HG02852 (cell line): ENCODE measurements around the gene ZBTB7A.

Experiments
- ATAC-seq: cut with Tn5 transposase; IDR thresholded peaks from one replicate; pipeline ENCODE4 v1.9.1; 2021; ENCODE audit warnings: mild to moderate bottlenecking, moderate library complexity; ENCODE audit not compliant: unreplicated experiment

ZBTB7A gene

DNA sequence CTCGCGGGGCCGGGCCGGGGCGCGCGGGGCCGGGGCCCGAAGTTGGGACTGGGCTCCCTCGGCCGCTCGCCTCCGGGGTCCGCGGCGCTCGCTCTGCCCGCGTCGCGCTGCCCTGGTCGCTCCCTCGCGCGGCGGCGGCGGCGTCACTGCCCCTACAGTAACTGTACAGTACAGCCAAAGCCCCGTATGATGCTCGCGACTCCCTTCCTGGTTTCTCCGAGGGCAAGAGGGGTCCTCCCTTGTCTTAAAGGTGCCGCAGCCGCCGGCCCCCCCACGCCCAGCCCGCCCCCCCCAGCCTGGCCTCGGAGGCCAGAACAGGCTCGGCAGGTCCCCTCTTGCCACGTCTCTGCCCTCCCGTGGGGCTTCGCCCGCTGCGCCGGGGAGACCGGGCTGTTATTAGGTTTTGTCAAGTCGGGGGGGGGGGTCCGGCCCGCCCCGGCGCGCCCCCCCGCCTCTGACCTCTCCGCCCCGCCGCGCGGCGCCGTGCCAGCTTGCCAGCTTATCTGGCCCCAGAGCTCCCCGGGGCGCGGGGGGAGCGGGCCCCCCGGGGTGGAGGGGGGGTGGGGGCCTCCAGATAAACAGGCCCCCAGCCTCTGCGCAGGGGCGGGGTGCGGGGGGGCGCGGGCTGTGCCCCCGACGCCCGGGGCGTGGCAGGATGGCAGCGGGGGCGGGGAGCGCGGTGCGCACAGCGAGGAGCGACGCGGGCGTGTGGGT lies at the start of gene ZBTB7A:
Gene ZBTB7A, minus strand, starts transcription at position 218 of the 714 bp plus-strand sequence. CDS start 11,667 bp downstream, outside the sequence.
- no peak for ATAC-seq

DNA sequence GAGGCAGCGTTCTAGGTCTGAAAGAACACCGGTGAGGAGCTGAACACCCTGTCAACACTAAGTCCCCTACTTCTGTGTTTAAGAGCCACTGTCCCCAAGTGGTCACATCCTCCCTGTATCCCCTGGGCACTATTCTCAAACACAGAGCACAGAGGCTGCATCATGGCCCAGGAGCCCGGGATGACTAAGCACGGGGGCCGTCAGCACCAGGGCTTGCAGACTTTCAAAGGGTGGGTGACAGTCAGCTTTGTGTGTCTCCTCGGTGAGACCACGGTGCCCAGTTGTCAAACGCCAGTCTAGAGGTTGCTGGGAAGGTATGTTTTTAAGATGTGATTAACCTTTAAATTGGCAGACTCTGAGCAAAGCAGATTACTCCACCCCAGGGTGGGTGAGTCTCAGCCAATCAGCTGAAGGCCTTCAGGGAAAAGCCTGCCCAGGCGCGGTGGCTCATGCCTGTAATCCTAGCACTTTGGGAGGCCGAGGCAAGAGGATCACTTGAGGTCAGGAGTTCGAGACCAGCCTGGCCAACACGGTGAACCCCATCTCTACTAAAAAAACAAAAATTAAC lies 49.2 kb upstream of the ZBTB7A start:
- ATAC-seq, result no peak

DNA sequence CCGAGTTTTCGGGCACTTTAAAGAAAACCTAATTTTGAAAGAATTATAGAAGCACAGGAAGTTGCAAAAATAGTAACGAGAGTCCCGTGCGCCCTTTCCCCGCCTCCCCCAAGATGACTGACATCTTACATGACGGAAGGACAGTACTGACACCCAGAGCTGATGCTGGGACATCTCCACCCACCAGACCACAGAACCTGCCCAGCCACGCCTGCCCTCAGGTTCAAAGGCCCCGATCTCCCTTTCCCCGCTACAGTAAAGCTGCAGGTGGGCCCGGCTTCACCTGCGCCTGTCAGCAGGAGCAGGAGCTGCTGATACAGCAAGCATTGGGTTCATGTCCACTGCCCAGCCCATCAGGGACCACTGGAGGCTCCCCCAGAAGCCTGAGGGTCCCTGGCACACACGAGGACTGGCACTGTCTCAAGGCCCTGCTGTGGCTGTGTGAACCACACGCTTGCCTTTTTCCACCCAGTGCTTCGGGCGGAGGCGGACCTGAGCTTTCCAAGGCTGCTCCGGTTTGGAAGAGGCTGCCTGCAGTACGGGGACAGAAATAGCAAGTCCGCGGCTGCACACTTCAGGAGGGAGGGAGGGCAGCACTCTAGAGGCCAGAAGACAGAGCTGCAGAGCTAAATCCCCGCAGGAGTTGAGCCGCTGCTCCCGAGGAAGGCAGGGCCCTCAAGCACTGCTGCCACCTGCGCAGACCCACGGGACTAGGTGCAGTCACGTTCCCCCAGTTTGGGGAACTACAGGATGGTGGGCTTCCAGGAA lies 48.5 kb upstream of the ZBTB7A start:
- peak; percentile 71 for ATAC-seq

DNA sequence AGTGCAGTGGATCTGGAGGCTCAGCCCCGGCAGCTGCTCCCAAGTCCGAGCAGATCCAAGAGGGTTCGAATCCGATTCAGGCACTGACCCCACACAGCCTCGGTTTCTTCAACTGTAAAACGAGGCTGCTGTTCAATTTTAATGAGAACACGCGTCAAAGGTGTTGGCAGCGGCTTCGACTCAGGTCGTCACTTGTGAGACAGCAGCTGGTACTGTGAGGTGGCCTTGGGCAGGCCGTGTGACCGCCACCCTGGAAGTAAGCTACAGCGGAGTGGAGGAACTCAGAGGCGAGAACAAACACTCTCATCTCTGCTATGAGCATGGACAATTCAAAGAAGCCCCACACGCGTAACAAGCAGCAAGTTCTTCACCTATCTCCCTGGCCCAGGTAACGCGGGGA lies 47.5 kb upstream of the ZBTB7A start:
- no peak for ATAC-seq

DNA sequence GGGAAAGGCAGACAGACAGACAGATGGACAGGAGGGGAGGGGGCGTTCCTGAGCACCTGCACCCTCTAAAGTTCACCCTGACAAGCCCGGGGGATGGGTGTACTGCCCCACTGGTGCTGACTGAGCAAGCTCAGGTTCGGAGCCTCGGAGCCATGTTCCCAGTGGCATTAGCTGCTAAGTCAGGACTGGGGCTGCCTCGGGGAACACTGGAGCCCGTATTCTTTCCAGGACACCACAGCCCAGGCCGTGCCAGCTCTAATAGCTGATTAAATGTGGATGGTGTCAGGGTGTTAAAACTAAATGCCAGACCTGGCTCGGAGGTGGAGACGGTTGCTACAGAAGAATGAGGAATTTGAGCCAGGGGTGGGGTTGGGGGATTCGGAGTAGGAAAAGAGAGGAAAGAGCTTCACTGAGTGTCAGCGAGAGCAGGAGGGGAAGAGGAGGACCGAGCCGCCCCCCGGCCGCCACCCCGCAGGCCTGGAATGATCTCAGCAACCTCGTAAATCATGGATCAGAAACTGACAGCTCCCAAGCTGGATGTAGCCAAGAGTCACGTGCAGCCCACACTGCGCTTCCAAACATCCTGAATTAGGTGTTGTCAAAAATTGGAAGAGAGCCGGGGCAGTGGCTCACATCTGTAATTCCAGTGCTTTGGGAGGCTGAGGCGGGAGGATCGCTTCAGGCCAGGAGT lies 46.8 kb upstream of the ZBTB7A start:
- no peak for ATAC-seq

DNA sequence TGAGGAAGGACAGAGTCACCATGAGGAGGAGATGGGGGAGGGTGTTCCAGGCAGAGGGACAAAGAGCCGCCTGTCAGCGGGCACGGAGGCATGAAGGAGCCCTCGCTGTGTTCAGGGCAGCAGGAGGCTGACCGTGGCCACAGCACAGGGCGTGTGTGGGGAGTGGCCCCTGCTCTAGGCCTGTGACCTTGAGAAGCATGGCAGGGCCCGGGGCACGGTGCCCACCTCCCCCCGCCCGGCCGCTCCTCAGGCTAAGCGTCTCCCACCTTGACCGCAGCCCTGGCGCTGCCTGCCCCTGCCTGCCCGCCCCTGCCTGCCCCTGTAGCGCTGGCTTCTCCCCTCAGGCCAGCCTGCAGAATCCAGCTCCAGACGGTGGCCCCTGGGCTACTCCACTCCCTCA lies 45.7 kb upstream of the ZBTB7A start:
- ATAC-seq, result no peak

DNA sequence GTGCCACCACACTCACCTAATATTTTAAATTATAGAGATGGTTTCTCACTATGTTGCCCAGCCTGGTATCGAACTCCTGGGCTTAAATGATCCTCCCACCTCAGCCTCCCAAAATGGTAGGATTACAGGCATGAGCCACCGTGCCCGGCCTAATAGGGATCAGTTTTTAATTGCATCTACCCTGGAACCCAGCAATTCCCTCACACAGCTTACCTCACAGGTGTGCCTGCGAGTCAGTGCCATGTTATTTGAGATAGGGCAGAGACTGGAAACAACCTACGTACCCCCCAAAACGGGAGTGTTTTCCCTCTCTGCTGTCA lies 42.9 kb upstream of the ZBTB7A start:
- no peak for ATAC-seq

DNA sequence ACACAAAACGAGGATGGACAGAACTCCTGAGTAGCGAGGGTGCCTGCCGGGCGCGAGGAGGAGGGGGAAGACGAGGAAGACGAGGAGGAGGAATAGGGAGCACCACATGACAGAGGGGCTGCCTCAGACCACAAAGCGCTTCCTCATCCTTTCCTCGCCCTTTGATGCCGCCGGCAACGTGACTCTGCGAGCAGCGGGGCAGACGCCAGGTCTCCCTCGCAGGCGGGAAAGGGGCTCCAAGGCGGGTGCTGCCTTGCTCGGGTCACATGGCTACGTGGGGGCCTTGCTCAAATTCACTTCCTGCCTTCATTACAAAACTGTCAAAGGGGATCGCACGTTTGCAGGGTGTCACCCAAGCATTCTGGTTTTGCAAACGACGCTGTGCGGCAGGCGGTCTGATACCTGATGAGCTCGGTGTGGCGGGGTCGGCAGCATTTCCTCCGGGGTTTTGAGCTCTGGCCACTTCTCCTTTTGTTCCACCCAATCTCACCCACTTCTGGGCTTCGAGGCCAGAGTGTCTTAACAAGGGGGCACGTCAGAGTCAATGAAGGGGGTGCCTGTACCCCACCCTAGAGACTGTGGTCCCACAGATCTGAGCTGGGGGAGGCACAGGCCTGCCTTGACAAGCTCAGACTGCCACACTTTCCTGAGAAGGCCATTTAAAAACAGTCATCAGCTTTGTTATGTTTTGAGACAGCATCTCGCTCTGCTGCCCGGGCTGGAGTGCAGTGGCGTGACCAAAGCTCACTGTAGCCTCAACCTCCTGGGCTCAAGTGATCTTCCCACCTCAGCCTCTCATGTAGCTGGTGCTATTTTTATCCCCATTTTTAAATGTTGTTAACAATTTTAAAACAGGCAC lies 42.3 kb upstream of the ZBTB7A start:
- peak; percentile 54 for ATAC-seq

DNA sequence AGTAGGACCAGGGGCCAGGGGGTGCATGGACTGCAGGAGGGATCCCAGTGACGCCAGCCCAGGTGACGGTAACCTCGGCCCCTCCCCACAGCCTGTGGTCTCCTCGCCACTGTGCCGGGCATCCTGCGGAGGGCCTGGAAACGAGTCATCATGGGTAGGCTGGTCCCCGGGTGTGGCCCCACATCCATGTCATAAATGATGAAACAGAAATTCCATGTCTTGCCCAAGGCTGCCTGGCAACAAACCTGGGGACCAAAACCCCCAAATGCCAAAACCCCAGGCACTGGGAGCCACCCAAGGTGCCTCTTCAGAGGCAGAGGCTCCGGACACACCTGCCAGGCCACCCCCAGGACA lies 36.4 kb upstream of the ZBTB7A start:
- no peak for ATAC-seq

DNA sequence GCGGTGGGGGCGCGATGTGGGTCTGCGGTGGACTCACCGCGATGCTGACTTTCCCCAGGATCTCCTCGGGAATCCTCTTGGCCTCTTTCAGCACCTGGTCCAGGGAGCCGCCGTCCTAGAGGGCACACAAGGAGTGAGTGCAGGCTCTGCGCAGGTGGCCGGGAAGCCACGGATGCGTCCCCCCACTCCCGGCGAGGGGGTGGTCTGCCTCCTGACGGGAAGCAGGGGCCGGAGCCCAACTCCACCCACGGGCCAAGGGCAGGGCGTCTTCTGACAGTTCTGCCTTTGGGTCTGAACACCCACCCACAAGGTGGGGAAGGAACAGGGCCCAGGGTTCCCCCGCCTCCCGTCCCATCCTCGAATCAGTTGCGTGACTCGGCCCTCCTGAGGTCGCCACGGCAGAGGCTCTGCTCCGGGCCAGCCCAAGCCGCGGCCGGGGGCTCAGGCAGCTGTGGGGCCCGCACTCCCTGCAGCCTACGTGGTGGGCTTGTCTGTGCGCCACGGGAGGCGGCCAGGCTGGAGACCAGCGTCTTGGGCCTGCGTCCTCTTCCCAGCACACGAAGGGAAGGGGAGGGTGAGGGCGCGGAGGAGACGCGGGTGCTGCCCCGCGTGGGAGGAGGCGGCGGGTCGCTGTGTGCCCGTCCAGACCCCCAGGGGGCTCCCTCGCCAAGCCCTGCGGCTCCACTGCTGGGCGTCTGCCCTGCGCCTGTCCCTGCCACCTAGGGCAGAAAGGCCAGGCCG lies 35.8 kb upstream of the ZBTB7A start:
- no peak for ATAC-seq

DNA sequence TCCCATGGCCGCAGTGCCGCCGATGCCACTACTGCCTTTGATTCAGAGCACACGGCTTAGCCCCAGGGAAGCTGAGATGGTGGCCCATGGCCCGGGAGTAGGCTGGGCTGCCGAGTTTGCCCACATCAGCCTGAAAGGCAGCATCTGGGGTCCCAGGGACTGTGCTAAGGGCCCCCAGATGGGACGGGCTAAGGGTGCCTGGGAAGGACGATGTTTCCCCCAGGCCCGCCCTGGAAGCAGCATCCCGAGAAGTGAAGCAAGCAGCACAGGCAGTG lies 34.7 kb upstream of the ZBTB7A start:
- ATAC-seq, result no peak

DNA sequence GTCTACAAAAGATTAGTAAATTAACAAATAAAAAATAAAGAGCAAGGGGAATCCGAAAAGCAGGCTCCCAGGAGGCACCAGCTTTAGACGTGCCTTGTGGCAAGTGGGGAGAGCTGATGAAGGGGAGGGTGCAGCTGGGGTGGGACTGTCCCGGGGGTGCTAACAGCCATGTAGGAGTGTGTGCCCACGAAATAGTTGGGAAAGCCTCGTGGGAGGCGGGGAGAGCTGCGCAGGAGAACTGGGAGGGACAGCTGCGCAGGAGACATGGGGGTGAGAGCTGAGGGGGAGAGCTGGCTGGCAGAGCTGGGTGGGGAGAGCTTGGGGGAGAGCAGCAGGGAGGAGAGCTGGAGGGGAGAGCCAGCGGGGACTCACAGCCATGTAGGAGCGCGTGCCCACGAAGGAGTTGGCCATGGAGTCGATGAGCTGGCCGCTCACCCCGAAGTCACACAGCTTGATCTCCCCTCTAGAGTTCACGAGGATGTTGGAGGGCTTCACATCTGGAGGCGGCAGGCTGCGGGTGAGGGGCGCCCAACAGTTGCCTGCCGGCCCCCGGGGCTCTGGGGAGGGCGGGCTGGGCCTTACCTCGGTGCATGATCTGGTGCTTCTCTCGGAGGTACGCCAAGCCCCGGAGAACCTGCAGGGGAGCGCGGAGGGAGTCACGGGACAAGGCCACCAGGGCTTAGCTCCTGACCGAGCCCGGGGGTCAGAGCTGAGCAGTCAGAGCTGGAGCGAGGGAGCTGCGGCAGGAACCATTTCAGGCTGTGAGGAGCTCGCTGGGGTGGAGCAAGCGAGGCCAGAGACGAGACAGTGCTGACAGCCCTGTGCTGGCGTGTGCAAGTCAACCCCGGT lies 34.2 kb upstream of the ZBTB7A start:
- no peak for ATAC-seq

DNA sequence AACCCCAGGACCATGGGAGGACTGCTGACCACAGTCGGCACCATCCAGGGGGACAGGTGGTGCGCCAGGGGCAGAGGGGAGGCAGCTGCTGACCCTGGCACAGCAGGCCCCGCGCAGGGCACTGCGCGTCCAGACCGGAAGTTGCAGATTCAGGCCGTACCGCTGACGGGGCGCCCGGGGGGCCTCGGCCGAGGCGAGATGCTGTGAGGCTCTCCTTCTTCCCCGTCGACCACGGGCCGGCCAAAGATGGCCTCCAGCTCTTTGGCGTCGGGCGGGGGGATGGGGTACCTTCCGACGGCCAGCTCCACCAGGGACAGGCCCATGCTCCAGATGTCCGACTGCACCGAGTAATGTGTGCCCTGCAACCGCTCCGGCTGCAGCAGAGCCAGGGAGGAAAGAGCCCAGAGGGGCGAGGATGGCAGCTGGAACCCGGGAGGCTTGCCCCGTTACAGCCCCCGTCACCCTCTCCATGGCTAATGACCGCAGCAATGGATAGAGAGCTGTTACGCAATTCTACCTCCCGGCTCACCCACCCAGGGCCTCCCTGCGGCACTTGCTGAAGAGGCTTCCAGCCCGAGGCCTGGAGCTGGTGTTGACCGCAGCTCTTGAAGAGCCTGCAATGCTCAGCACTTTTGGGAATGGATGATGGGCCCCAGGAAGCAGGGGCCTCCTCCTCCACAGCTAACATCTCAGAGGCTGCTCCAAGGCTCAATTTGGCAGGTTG lies 32.5 kb upstream of the ZBTB7A start:
- ATAC-seq, result no peak

DNA sequence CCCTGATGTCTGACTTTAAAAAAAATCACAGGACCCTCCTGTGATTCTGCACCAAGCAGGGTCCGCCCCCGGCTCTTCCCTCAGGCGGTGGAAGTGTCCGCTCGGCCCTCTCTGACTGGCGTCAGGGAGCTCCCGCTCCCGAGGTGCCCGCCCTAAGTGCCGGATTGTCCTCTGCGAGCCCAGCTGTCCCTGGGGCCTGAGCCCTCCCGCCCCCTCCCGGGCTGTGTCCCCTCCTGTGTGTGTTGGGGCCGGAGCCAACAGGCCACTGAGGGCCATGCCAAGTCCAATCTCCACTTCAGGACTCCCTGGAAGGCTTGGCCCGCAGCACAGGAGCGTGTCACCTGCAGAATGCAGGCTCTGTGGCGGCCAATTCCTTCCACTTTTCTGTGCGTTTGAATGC lies 31.8 kb upstream of the ZBTB7A start:
- ATAC-seq, result no peak

DNA sequence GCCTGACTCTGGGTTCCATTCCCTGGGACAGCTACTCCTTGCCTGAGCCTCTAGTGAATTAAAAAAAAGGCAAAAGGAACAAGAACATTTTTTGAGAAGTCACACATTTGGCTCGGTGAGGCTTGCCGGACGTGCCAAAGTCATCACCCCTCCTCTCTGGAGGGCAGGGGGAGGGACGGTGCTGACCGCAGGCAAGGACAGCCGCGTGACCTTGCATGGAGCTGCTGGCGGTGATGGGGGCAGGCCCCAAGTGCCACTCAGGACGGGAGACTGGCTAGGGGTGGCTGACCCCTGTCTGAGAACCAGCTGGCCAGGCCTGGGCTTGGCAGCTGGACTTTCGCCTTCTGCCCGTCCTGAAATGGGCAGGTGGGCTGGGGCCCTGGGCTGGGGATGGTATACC lies 30.8 kb upstream of the ZBTB7A start:
- ATAC-seq, result no peak

DNA sequence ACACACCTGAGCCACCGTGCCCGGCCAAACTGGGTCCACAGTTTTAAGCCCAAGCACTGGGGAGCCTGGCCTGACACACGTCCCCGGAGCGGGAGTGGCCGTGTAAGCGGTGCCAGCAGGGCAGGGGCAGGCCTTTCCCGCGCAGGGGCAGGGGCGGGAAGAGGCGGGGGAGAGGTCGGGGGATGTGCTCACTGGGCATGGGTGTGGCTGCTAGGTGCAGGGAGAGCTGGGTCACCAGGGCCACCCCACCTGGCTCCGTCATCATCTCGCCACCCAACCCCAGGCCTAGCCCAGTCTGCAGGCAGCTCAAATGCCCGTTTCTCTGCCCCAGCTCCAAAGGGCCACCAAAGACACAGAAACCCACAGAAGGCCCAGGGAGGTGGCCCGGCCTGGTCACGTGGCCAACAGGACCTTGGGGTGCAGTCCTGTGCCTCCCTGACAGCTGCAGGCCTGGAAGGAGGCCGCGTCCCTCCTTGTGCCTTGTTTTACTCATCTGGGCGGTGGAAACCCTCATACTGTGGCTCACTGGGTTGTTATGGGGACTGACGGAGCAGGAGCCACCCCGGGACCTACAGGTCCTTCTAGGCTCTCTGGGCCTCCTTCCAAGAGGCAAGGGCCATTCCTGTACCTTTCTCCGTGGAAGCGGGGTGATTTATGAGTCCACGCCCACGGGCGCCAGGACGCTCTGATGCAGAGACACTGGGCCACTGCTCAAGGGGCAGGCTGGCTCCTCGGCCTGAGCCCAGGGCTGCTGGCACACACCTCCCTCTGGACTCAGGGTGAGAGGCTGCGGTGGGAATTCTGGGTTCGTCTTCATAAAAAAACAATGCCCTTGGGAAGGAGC lies 29.6 kb upstream of the ZBTB7A start:
- no peak for ATAC-seq

DNA sequence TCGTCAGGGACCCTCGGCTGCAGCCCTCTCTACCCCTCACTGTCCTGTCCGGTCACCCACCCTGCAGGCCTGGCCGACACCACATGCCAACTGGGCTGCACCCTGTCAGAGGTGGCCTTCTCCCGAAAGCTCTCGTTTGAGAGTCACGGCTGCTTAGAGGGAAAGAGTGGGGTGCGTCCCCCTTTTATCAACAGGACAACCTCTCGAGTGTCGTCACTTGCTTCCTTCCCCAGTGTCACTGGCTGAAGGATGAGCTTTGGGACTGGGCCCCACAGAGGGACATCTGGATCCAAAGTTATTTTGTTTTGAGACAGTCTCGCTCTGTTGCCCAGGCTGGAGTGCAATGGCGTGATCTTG lies 28.8 kb upstream of the ZBTB7A start:
- no peak for ATAC-seq
